ENCODE data around the gene FBXW8. TPM values are rescaled to one million over a fixed set of nuclear protein-coding genes. Genes with fewer than 3 reads are reported as not detected.

The FBXW8 gene
- total RNA-seq, 4 donors from 2014 or later: 8.5 to 14.3 (median 10.6) TPM

- TF ChIP-seq CTCF (IDR thresholded peaks at IDR 0.05; ENCODE audit: low read depth): no peak
Observed at GRCh38 chr12:117052386-117053049, 141.8 kb downstream of the FBXW8 start.

DNA sequence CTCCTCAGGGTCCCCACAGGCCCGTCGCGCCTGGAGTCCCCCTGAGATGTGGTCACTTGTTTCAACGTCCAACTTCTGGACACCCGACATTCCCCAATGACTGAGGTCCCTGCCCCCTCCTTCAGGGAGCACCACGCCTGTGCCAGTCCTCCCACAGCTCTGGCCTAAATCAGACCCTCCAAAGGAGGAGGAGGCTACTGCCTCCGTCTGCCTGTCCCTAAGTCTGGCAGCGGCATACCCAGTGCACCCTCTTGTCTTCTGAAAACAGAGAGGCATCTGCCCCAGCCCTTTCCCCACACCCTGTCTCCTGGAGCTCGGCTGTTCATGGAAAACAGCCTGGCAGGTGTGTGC lies 142.3 kb downstream of the FBXW8 start:
- TF ChIP-seq CTCF (IDR thresholded peaks at IDR 0.05; ENCODE audit: low read depth): no peak

DNA sequence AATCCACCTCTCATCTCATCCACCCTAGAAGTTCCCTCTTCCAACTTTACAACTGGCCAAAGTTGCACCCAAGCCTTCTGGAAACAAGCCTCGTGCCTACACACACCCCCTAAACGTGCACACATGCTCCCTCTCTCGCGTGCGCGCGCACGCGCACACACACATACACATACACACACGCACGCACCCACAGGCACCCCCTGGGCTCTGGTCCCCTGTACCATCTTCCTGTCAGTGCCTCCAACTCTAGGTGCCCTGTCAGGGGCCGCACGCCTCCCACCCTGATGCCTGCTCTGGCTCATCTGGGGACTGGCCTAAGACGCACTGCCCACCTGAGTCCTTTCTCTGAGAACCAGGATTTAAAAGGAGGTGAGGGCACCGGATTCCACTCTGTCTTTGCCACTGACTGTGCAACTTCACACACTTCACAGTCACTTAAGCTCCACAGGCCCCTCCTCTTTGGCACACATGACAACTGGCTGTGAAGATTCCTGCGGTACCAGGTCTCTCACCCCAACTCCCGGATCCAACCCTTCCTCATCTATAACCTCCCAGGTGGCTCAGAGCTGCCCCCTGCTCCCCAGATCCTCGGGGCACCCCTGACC lies 142.9 kb downstream of the FBXW8 start:
- TF ChIP-seq CTCF (IDR thresholded peaks at IDR 0.05; ENCODE audit: low read depth): no peak

- no peak for TF ChIP-seq CTCF (IDR thresholded peaks at IDR 0.05; ENCODE audit: low read depth)
Observed at GRCh38 chr12:117054279-117054678, 143.5 kb downstream of the FBXW8 start.

GRCh38 chr12:117058442-117059072 lies 147.8 kb downstream of the FBXW8 start:
- no peak for TF ChIP-seq CTCF (IDR thresholded peaks at IDR 0.05; ENCODE audit: low read depth)

DNA sequence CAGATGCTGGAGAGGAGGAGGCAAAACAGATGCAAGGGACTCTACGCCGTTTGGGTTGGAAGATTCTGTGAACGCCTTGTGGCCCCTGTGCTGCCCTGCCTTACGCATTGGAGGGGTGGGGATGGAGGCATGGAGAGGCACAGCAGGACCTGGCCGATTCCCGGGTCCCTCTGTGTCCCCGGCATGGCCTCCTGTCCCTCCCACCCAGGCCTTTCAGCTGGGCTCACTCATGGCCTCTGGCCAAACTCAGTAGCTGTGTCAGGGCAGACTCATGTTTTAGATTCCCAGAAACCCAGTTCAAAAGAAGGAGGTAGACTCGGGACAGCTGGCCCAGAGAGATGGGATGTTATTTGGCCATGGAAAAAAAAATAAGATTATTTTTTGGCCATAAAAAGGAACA lies 148.4 kb downstream of the FBXW8 start:
- no peak for TF ChIP-seq CTCF (IDR thresholded peaks at IDR 0.05; ENCODE audit: low read depth)

GRCh38 chr12:117060246-117060928 lies 149.6 kb downstream of the FBXW8 start:
- no peak for TF ChIP-seq CTCF (IDR thresholded peaks at IDR 0.05; ENCODE audit: low read depth)
